BJ (cell line): Measurements from ENCODE around the gene MSH5. TPM values are rescaled to one million over a fixed set of nuclear protein-coding genes. Genes with fewer than 3 reads are reported as not detected.

Experiments
- CTCF ChIA-PET: fragments of 350-600 bp; formaldehyde crosslinking; extraction: SDS; loops from one replicate; lab custom pipeline; 2021; ENCODE audit warnings: antibody characterized with exemption, inconsistent platforms; lab: Yijun Ruan, JAX
- POLR2A ChIA-PET: fragments of 300-600 bp; sonication (Branson Sonifier 250); formaldehyde crosslinking; extraction: SDS; loops from one replicate; lab custom pipeline; 2021; ENCODE audit warnings: antibody characterized with exemption; lab: Charles Lee
- DNase-seq: peaks from one replicate; pipeline ENCODE4 v3.0.0-alpha.2; 2011; ENCODE audit warnings: low read depth
- H3K27me3 ChIP-seq: 2 replicates; pipeline ENCODE4 v1.6.0; 2011; ENCODE audit warnings: low read length; ENCODE audit not compliant: control insufficient read depth, insufficient read depth
- H3K36me3 ChIP-seq: 2 replicates; pipeline ENCODE4 v1.5.1; 2011; ENCODE audit warnings: low read length; ENCODE audit not compliant: control insufficient read depth, insufficient read depth
- H3K4me3 ChIP-seq: 2 replicates; pipeline ENCODE4 v1.5.1; 2011; ENCODE audit warnings: low read depth, mild to moderate bottlenecking, control low read depth, low read length
- CTCF ChIP-seq: IDR thresholded peaks from 2 replicates; pipeline ENCODE4 v1.5.1; 2011; ENCODE audit warnings: low read depth, mild to moderate bottlenecking, control low read depth, inconsistent platforms, low read length, moderate library complexity; ENCODE audit not compliant: insufficient read depth
- polyA plus RNA-seq: library from polyadenylated mRNA; depleted of rRNA; stranded (reverse); fragments of >200 nt; gene quantifications from 2 replicates; pipeline ENCODE4 v1.2.3, GENCODE V29; 2011

The MSH5 gene
- polyA plus RNA-seq, 1 experiment: 10.7 TPM

- ChIA-PET CTCF (interaction anchor here (1.0 kb wide), 1 partner anchor 62 kb away, joined by 3 read pairs; no protein-coding TSS in a partner anchor), POLR2A (interaction anchor here (0.8 kb wide), 1 partner anchor 34 kb away, joined by 3 read pairs; no protein-coding TSS in a partner anchor)
- Histone ChIP-seq H3K27me3 (no peaks in the 10 kb centered on the region), H3K36me3 (no peaks in the 10 kb centered on the region; the same call in 1 of the 2 replicates), H3K4me3 (no peak overlapping the region)
- no peak for DNase-seq
- no peak for TF ChIP-seq CTCF
Observed at GRCh38 chr6:31764198-31764597, 24.4 kb downstream of the MSH5 start.

GRCh38 chr6:31765559-31765909 is 25.7 kb downstream of the MSH5 start:
- TF ChIP-seq CTCF: no peak
- Histone ChIP-seq H3K27me3 (no peaks in the 10 kb centered on the region), H3K4me3 (no peak overlapping the region), H3K36me3 (no peaks in the 10 kb centered on the region)
- POLR2A ChIA-PET: no interaction called here
- CTCF ChIA-PET: interaction anchor here (1.0 to 1.6 kb wide), 4 partner anchors 18 to 65 kb away, joined by 3 to 4 read pairs (median 4); partner anchors contain the start of gene CLIC1
- DNase-seq: no peak

GRCh38 chr6:31765910-31766794 is 26.3 kb downstream of the MSH5 start:
- ChIA-PET POLR2A (no interaction called here), CTCF (interaction anchor here (1.0 to 1.6 kb wide), 5 partner anchors 19 to 85 kb away, joined by 3 to 4 read pairs (median 4); partner anchors contain the start of genes CLIC1 and LY6G5C)
- H3K36me3 ChIP-seq: no peaks in the 10 kb centered on the region
- 0 out of 2 replicates have a peak, but pooled peaks have one; percentile 5 for TF ChIP-seq CTCF
- no peak for DNase-seq
- H3K27me3 ChIP-seq: no peaks in the 10 kb centered on the region
- H3K4me3 ChIP-seq: peak overlapping the region; percentile 30

GRCh38 chr6:31767096-31767645 is 27.4 kb downstream of the MSH5 start:
- no peak for DNase-seq

More at GRCh38 chr6:31767096-31767645, 27.4 kb downstream of the MSH5 start:
- CTCF ChIA-PET: no interaction called here
- no peak overlapping the region for H3K4me3 ChIP-seq
- H3K27me3 ChIP-seq: no peaks in the 10 kb centered on the region
- TF ChIP-seq CTCF: no peak
- H3K36me3 ChIP-seq: no peaks in the 10 kb centered on the region
- POLR2A ChIA-PET: no interaction called here
